ENCODE results near the gene ZNF778. TPM values are rescaled to one million over a fixed set of nuclear protein-coding genes. Genes with fewer than 3 reads are reported as not detected.

The ZNF778 gene
- total RNA-seq, 2 experiments from 2014 or later = 4.3 to 6.2 TPM

- Mint-ChIP-seq H3K4me3 (peak within 1 kb of the TSS; percentile 48), H3K27ac (no peak within 1 kb of the TSS), H3K27me3 (peaks cover 2% of the 10 kb centered on the region), H3K9me3 (no peaks in the 10 kb centered on the region), H3K36me3 (ENCODE audit: low read depth) (no peaks in the 10 kb centered on the region), H3K4me1 (ENCODE audit: low read depth) (peaks cover 9% of the 10 kb centered on the region)
- ChIA-PET POLR2A (interaction anchor here (1.2 kb wide), 1 partner anchor 361 kb away, joined by 3 read pairs; no protein-coding TSS in a partner anchor), CTCF (interaction anchor here (0.7 to 1.6 kb wide), 5 partner anchors 45 to 359 kb away, joined by 3 to 4 read pairs (median 3); partner anchors contain the start of genes APRT and ZNF778)
- intact Hi-C loops (cut with micrococcal nuclease) = loop anchor here (10.0 kb wide), 1 partner anchor 347 kb away; no protein-coding TSS in a partner anchor
- no peak for TF ChIP-seq CTCF (IDR thresholded peaks at IDR 0.05)
- ATAC-seq = peak; percentile 96
- peak; percentile 98 for DNase-seq
These were observed 46.0 kb upstream of the ZNF778 start, which contains the start of gene CDH15 for GRCh38 chr16:89171216-89172170. TSS of gene CDH15 (plus strand) at chr16:89171748. CDS start at chr16:89171832, 84 bp downstream.

GRCh38 chr16:89172171-89172527 lies 45.4 kb upstream of the ZNF778 start:
- no peaks in the 10 kb centered on the region for H3K36me3 Mint-ChIP-seq (ENCODE audit: low read depth)
- TF ChIP-seq CTCF (IDR thresholded peaks at IDR 0.05) = no peak
- H3K27ac Mint-ChIP-seq = no peak overlapping the region
- H3K4me1 Mint-ChIP-seq (ENCODE audit: low read depth) = peaks cover 9% of the 10 kb centered on the region
- peaks cover 2% of the 10 kb centered on the region for H3K27me3 Mint-ChIP-seq
- DNase-seq (no peak), ATAC-seq (no peak)
- POLR2A ChIA-PET = interaction anchor here (1.2 kb wide), 1 partner anchor 361 kb away, joined by 3 read pairs; no protein-coding TSS in a partner anchor
- intact Hi-C loops (cut with micrococcal nuclease) = loop anchor here (10.0 kb wide), 1 partner anchor 347 kb away; no protein-coding TSS in a partner anchor
- CTCF ChIA-PET = no interaction called here
- no peaks in the 10 kb centered on the region for H3K9me3 Mint-ChIP-seq
- H3K4me3 Mint-ChIP-seq = no peak overlapping the region

- TF ChIP-seq CTCF (IDR thresholded peaks at IDR 0.05) = no peak
- no peak for DNase-seq
- POLR2A ChIA-PET = interaction anchor here (1.2 kb wide), 2 partner anchors 79 to 362 kb away, joined by 3 to 5 read pairs; partner anchors contain the start of gene ACSF3
- Mint-ChIP-seq H3K9me3 (no peaks in the 10 kb centered on the region), H3K4me1 (ENCODE audit: low read depth) (peaks cover 9% of the 10 kb centered on the region), H3K27me3 (peaks cover 2% of the 10 kb centered on the region), H3K27ac (no peak overlapping the region), H3K4me3 (no peak overlapping the region), H3K36me3 (ENCODE audit: low read depth) (no peaks in the 10 kb centered on the region)
- ATAC-seq = no peak
- CTCF ChIA-PET = no interaction called here
- intact Hi-C loops (cut with micrococcal nuclease) = loop anchor here (10.0 kb wide), 1 partner anchor 348 kb away; no protein-coding TSS in a partner anchor
These were observed 44.9 kb upstream of the ZNF778 start for GRCh38 chr16:89172528-89173173.

GRCh38 chr16:89173174-89173921 lies 44.2 kb upstream of the ZNF778 start:
- Mint-ChIP-seq H3K36me3 (ENCODE audit: low read depth) (no peaks in the 10 kb centered on the region), H3K27me3 (peaks cover 2% of the 10 kb centered on the region), H3K4me1 (ENCODE audit: low read depth) (peaks cover 9% of the 10 kb centered on the region), H3K9me3 (no peaks in the 10 kb centered on the region), H3K4me3 (no peak overlapping the region), H3K27ac (no peak overlapping the region)
- DNase-seq = no peak
- ATAC-seq = no peak
- intact Hi-C loops (cut with micrococcal nuclease) = loop anchor here (10.0 kb wide), 1 partner anchor 349 kb away; no protein-coding TSS in a partner anchor
- TF ChIP-seq CTCF (IDR thresholded peaks at IDR 0.05) = no peak
- ChIA-PET CTCF (interaction anchor here (0.5 kb wide), 1 partner anchor 171 kb away, joined by 4 read pairs; no protein-coding TSS in a partner anchor), POLR2A (interaction anchor here (1.2 to 1.3 kb wide), 2 partner anchors 79 to 360 kb away, joined by 3 to 5 read pairs; partner anchors contain the start of gene ACSF3)

Data from activated CD8-positive, alpha-beta T cell treated with anti-CD3 and anti-CD28 coated beads for 36 hours (primary cell).